GM12891 (cell line): ENCODE measurements around the gene GANC.

ENCODE experiments used
- PAX5 ChIP-seq: IDR thresholded peaks from 2 replicates; pipeline ENCODE4 v1.6.1; 2011; ENCODE audit warnings: low read length, moderate library complexity, mild to moderate bottlenecking; ENCODE audit not compliant: insufficient read depth, severe bottlenecking
- POLR2A ChIP-seq: IDR thresholded peaks from 2 replicates; pipeline ENCODE4 v1.6.1; 2011; ENCODE audit warnings: low read depth, low read length, control low read depth
- POLR2AphosphoS5 ChIP-seq: IDR thresholded peaks from 2 replicates; pipeline ENCODE4 v1.6.1; 2011; ENCODE audit warnings: low read depth, low read length, control low read depth
- SPI1 ChIP-seq: IDR thresholded peaks from 2 replicates; pipeline ENCODE4 v1.6.1; 2011; ENCODE audit warnings: low read depth, low read length, control low read depth
- TAF1 ChIP-seq: IDR thresholded peaks from 2 replicates; pipeline ENCODE4 v1.6.1; 2011; ENCODE audit warnings: low read depth, low read length, control low read depth

DNA sequence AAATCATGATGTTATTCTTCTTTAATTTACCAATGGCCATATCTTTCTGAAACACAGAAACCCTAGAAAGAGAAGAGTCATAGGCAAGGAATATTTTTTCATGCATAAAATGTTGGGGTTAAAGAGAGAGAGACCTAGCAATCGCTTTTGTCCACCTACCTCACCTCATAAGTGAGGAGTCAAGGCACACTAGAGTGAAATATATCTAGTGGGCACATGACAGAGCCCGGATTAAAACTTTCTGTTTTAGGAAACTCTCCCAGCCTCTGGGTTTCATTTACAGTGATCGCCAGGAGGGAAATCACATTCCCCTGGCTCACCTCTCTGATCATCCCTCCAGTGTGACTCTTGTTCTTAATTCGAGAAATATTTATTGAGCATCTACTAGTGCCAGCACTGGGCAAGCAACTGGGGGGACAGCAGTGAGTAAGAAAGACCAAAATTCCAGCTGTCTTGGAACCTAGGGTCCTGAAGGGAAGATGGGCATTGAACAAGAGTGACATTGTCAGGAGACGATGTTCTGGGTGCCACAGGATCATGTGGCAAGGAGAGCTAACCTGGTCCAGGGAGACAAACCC is 87.6 kb downstream of the GANC start:
- TF ChIP-seq TAF1 (no peak), POLR2A (no peak), POLR2AphosphoS5 (no peak), SPI1 (no peak), PAX5 (no peak)
